GM23248 (cell line): ENCODE measurements around the gene PXMP2. TPM values are rescaled to one million over a fixed set of nuclear protein-coding genes. Genes with fewer than 3 reads are reported as not detected.

Experiments used
- DNase-seq: peaks from one replicate; pipeline ENCODE4 v3.0.0-alpha.2; 2015
- H2AFZ ChIP-seq: fragments of 200-600 bp; sonication (generic); 2 replicates; pipeline ENCODE4 v1.6.1; 2016; ENCODE audit warnings: antibody characterized with exemption
- H3F3A ChIP-seq: fragments of 200-600 bp; sonication (generic); 2 replicates; pipeline ENCODE4 v1.6.1; 2016; ENCODE audit warnings: mild to moderate bottlenecking, antibody characterized with exemption, mixed run types; ENCODE audit not compliant: insufficient read depth
- H3K27ac ChIP-seq: fragments of 200-600 bp; sonication (generic); 2 replicates; pipeline ENCODE4 v1.5.1; 2016; ENCODE audit warnings: mild to moderate bottlenecking
- H3K27me3 ChIP-seq: fragments of 200-600 bp; sonication (generic); replicated peaks from 2 replicates; pipeline ENCODE4 v1.6.1; 2016; ENCODE audit warnings: mild to moderate bottlenecking; ENCODE audit not compliant: insufficient read depth
- H3K36me3 ChIP-seq: fragments of 200-600 bp; sonication (generic); 2 replicates; pipeline ENCODE4 v1.6.1; 2016; ENCODE audit warnings: low read depth, mild to moderate bottlenecking
- H3K4me1 ChIP-seq: fragments of 200-600 bp; sonication (generic); 2 replicates; pipeline ENCODE4 v1.6.1; 2016; ENCODE audit warnings: mild to moderate bottlenecking; ENCODE audit not compliant: insufficient read depth
- H3K4me2 ChIP-seq: fragments of 200-600 bp; sonication (generic); one replicate; pipeline ENCODE4 v1.6.1; 2016; ENCODE audit warnings: mild to moderate bottlenecking; ENCODE audit not compliant: unreplicated experiment
- H3K4me3 ChIP-seq: fragments of 200-600 bp; sonication (generic); 2 replicates; pipeline ENCODE4 v1.5.1; 2016; ENCODE audit warnings: mild to moderate bottlenecking
- H3K79me2 ChIP-seq: fragments of 200-600 bp; sonication (generic); 2 replicates; pipeline ENCODE4 v1.6.1; 2016; ENCODE audit warnings: mild to moderate bottlenecking; ENCODE audit not compliant: insufficient read depth
- H3K9ac ChIP-seq: fragments of 200-600 bp; sonication (generic); 2 replicates; pipeline ENCODE4 v1.6.1; 2016; ENCODE audit warnings: mild to moderate bottlenecking
- H3K9me2 ChIP-seq: fragments of 200-600 bp; sonication (generic); 2 replicates; pipeline ENCODE4 v1.6.1; 2016; ENCODE audit warnings: mixed run types, mild to moderate bottlenecking, moderate library complexity; ENCODE audit not compliant: insufficient read depth
- H3K9me3 ChIP-seq: fragments of 200-600 bp; sonication (generic); one replicate; pipeline ENCODE4 v1.6.1; 2017; ENCODE audit warnings: low read depth
- H4K20me1 ChIP-seq: fragments of 200-600 bp; sonication (generic); 2 replicates; pipeline ENCODE4 v1.6.0; 2016; ENCODE audit not compliant: insufficient read depth
- EZH2 ChIP-seq: fragments of 200-600 bp; sonication (generic); IDR thresholded peaks from 2 replicates; pipeline ENCODE4 v1.6.1; 2018; ENCODE audit warnings: antibody characterized with exemption, mild to moderate bottlenecking; ENCODE audit not compliant: insufficient read depth, poor library complexity, severe bottlenecking
- EZH2phosphoT487 ChIP-seq: fragments of 200-600 bp; sonication (generic); IDR thresholded peaks from 2 replicates; pipeline ENCODE4 v1.6.1; 2018; ENCODE audit warnings: antibody characterized with exemption, moderate library complexity, mild to moderate bottlenecking, low read depth; ENCODE audit not compliant: insufficient read depth
- WGBS, 2 experiments: methylation state at CpG; one replicate each; pipeline ENCODE4 v1.1.6; 2015 to 2017; ENCODE audit warnings: low lambda C conversion rate in 2 of 2, low coverage in 1 of 2; ENCODE audit errors: missing lambda C conversion rate in 2 of 2; 5-methylcytosine and 5-hydroxymethylcytosine counted together
- in situ Hi-C: fragments of 300-500 bp; cut with MboI; formaldehyde crosslinking; loops from 2 replicates; pipeline ENCODE4 v1.15.0; 2020
- polyA plus RNA-seq: library from polyadenylated mRNA; unstranded; fragments of >200 nt; fragmentation: Nextera tagmentation; extraction: Ambion mirVana; gene quantifications from 2 replicates; pipeline ENCODE4 v1.2.1, GENCODE V29; 2016
- total RNA-seq: library from RNA; depleted of rRNA; stranded (reverse); fragments of >200 nt; shearing (Covaris generic); gene quantifications from 2 replicates; pipeline ENCODE4 v1.2.3, GENCODE V29; 2014

Gene PXMP2
- total and polyA plus RNA-seq, 2 experiments from 2014 or later, result 28.5 to 37.2 TPM

GRCh38 chr12:132729541-132730320, 42.3 kb downstream of the PXMP2 start:
- in situ Hi-C loops, result no loop called here
- peaks cover 47% of the 10 kb centered on the region for H3F3A ChIP-seq
- TF ChIP-seq EZH2phosphoT487 (no peak), EZH2 (no peak)
- H3K4me3 ChIP-seq, result no peak overlapping the region
- no peak overlapping the region for H3K9ac ChIP-seq
- H3K27me3 ChIP-seq, result no peaks in the 10 kb centered on the region
- H3K4me2 ChIP-seq, result no peak overlapping the region
- no peaks in the 10 kb centered on the region for H3K4me1 ChIP-seq
- peak; percentile 55 for DNase-seq
- no peak overlapping the region for H2AFZ ChIP-seq
- no peak overlapping the region for H3K27ac ChIP-seq
- H3K79me2 ChIP-seq, result peaks cover 50% of the 10 kb centered on the region
- no peaks in the 10 kb centered on the region for H3K9me2 ChIP-seq
- no peaks in the 10 kb centered on the region for H4K20me1 ChIP-seq
- WGBS, 2 experiments, result 78 to 83% methylated on average over 24 of the region's 24 CpGs
- H3K9me3 ChIP-seq, result no peaks in the 10 kb centered on the region
- peaks cover 56% of the 10 kb centered on the region for H3K36me3 ChIP-seq

- Histone ChIP-seq H3K36me3 (peaks cover 59% of the 10 kb centered on the region), H3K4me3 (no peak overlapping the region), H3K4me2 (no peak overlapping the region), H3K79me2 (peaks cover 50% of the 10 kb centered on the region), H3K27me3 (no peaks in the 10 kb centered on the region), H3K4me1 (no peaks in the 10 kb centered on the region), H3K9me2 (no peaks in the 10 kb centered on the region), H3F3A (peaks cover 49% of the 10 kb centered on the region), H2AFZ (no peak overlapping the region), H3K9me3 (no peaks in the 10 kb centered on the region), H4K20me1 (no peaks in the 10 kb centered on the region), H3K27ac (no peak overlapping the region), H3K9ac (no peak overlapping the region)
- 89 to 95% methylated on average over 7 to 9 of the region's 11 CpGs for WGBS, 2 experiments
- in situ Hi-C loops, result no loop called here
- no peak for DNase-seq
- no peak for TF ChIP-seq EZH2phosphoT487
- no peak for TF ChIP-seq EZH2
These were observed 43.0 kb downstream of the PXMP2 start for GRCh38 chr12:132730353-132730752.

DNA sequence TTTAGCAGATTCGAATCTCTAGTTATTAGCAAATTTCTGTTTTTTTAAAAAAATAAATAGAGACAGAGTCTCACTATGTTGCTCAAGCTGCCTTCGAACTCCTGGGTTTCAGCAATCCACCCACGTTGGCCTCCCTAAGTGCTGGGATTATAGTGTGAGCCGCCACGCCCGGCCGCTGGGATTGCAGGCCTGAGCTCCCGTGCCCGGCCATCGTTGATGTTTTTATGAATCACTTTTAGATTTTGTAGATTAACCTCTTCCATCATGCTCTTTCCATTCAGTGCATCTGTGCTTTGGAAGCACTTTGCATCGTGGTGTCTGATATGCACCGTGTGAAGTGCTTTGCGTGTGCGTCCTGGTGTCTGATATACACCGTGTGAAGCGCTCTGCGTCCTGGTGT, 44.2 kb downstream of the PXMP2 start:
- Histone ChIP-seq H3K9ac (no peak overlapping the region), H3K27me3 (no peaks in the 10 kb centered on the region), H3K4me3 (no peak overlapping the region), H3K27ac (no peak overlapping the region), H3K79me2 (peaks cover 49% of the 10 kb centered on the region), H3K4me2 (no peak overlapping the region), H3K9me2 (no peaks in the 10 kb centered on the region), H3F3A (peaks cover 40% of the 10 kb centered on the region), H4K20me1 (no peaks in the 10 kb centered on the region), H3K4me1 (no peaks in the 10 kb centered on the region), H3K9me3 (no peaks in the 10 kb centered on the region), H3K36me3 (peaks cover 55% of the 10 kb centered on the region), H2AFZ (no peak overlapping the region)
- no peak for DNase-seq
- WGBS, 2 experiments, result 90 to 91% methylated on average over 17 of the region's 17 CpGs
- TF ChIP-seq EZH2 (no peak), EZH2phosphoT487 (no peak)
- in situ Hi-C loops, result no loop called here

DNA sequence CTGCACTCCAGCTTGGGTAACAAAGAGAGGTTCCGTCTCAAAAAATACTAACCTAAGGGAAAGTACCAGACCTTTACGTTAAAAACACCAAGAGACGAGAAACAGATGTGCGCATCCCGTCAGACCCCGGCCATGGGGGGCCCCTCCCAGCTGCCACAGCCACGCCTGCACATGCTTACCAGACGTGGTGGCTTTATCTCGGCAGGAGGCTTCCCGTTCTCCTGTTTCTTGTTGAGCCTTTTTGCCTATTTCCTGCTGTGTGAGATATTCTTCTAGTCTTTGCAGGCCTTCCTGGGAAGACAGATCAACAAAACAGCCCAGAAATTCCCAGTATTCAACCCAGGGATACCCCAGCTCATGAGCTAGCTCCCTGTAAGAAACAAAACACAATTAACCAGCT, 46.8 kb downstream of the PXMP2 start:
- Histone ChIP-seq H2AFZ (no peak overlapping the region), H3K79me2 (peaks cover 56% of the 10 kb centered on the region), H4K20me1 (no peaks in the 10 kb centered on the region)

More for the DNA sequence above, 46.8 kb downstream of the PXMP2 start:
- Histone ChIP-seq H3K9me2 (no peaks in the 10 kb centered on the region), H3K4me2 (no peak overlapping the region), H3K27me3 (no peaks in the 10 kb centered on the region), H3F3A (peaks cover 36% of the 10 kb centered on the region), H3K9me3 (no peaks in the 10 kb centered on the region), H3K27ac (no peak overlapping the region), H3K36me3 (peaks cover 48% of the 10 kb centered on the region), H3K4me3 (no peak overlapping the region), H3K9ac (no peak overlapping the region), H3K4me1 (no peaks in the 10 kb centered on the region)
- DNase-seq, result no peak
- no peak for TF ChIP-seq EZH2phosphoT487
- TF ChIP-seq EZH2, result no peak
- in situ Hi-C loops, result no loop called here
- WGBS, 2 experiments, result 71 to 75% methylated on average over 10 of the region's 10 CpGs
